Measurements from ENCODE around the gene MAN1C1.

The MAN1C1 gene

GRCh38 chr1:25673962-25674806, 57.6 kb downstream of the MAN1C1 start:
- in situ Hi-C loops (cut with HindIII; ENCODE audit: low sequenced_read_pairs): no loop called here

- in situ Hi-C loops (cut with HindIII; ENCODE audit: low sequenced_read_pairs): no loop called here
Measured at GRCh38 chr1:25674807-25675084, 58.2 kb downstream of the MAN1C1 start.

GRCh38 chr1:25675729-25676476, 59.3 kb downstream of the MAN1C1 start:
- in situ Hi-C loops (cut with HindIII; ENCODE audit: low sequenced_read_pairs): no loop called here

- in situ Hi-C loops (cut with HindIII; ENCODE audit: low sequenced_read_pairs): no loop called here
Measured at GRCh38 chr1:25676488-25676887, 59.9 kb downstream of the MAN1C1 start.

GRCh38 chr1:25677193-25677773, 60.7 kb downstream of the MAN1C1 start:
- in situ Hi-C loops (cut with HindIII; ENCODE audit: low sequenced_read_pairs): no loop called here

- in situ Hi-C loops (cut with HindIII; ENCODE audit: low sequenced_read_pairs): no loop called here
Measured at GRCh38 chr1:25679171-25679570, 62.6 kb downstream of the MAN1C1 start.

- in situ Hi-C loops (cut with HindIII; ENCODE audit: low sequenced_read_pairs): no loop called here
Measured at GRCh38 chr1:25680701-25681100, 64.1 kb downstream of the MAN1C1 start.

GRCh38 chr1:25682059-25682601, 65.5 kb downstream of the MAN1C1 start:
- in situ Hi-C loops (cut with HindIII; ENCODE audit: low sequenced_read_pairs): no loop called here

GRCh38 chr1:25683177-25683576, 66.6 kb downstream of the MAN1C1 start:
- in situ Hi-C loops (cut with HindIII; ENCODE audit: low sequenced_read_pairs): no loop called here

- in situ Hi-C loops (cut with HindIII; ENCODE audit: low sequenced_read_pairs): no loop called here
Measured at GRCh38 chr1:25683731-25684130, 67.1 kb downstream of the MAN1C1 start.

GRCh38 chr1:25684216-25684965, 67.8 kb downstream of the MAN1C1 start:
- in situ Hi-C loops (cut with HindIII; ENCODE audit: low sequenced_read_pairs): no loop called here

GRCh38 chr1:25685211-25685750, 68.7 kb downstream of the MAN1C1 start:
- in situ Hi-C loops (cut with HindIII; ENCODE audit: low sequenced_read_pairs): loop anchor here (5.0 kb wide), 1 partner anchor 73 kb away; no protein-coding TSS in a partner anchor

GRCh38 chr1:25685938-25686665, 69.5 kb downstream of the MAN1C1 start:
- in situ Hi-C loops (cut with HindIII; ENCODE audit: low sequenced_read_pairs): loop anchor here (5.0 kb wide), 1 partner anchor 74 kb away; no protein-coding TSS in a partner anchor

- in situ Hi-C loops (cut with HindIII; ENCODE audit: low sequenced_read_pairs): loop anchor here (5.0 kb wide), 1 partner anchor 75 kb away; no protein-coding TSS in a partner anchor
Measured at GRCh38 chr1:25687221-25688017, 70.8 kb downstream of the MAN1C1 start.

GRCh38 chr1:25688390-25689119, 72.0 kb downstream of the MAN1C1 start:
- in situ Hi-C loops (cut with HindIII; ENCODE audit: low sequenced_read_pairs): loop anchor here (5.0 kb wide), 1 partner anchor 76 kb away; no protein-coding TSS in a partner anchor

- in situ Hi-C loops (cut with HindIII; ENCODE audit: low sequenced_read_pairs): loop anchor here (5.0 kb wide), 1 partner anchor 78 kb away; no protein-coding TSS in a partner anchor
Measured at GRCh38 chr1:25689686-25690381, 73.2 kb downstream of the MAN1C1 start.

GRCh38 chr1:25690396-25690956, 73.9 kb downstream of the MAN1C1 start:
- in situ Hi-C loops (cut with HindIII; ENCODE audit: low sequenced_read_pairs): no loop called here

Data from endothelial cell of hepatic sinusoid (primary cell).